HG02852 (cell line): ENCODE measurements around the gene NUDT3.
"Not testable (repeated sequence)": the region's sequence is repeated elsewhere in the genome, so short reads cannot be mapped to it uniquely, and the experiment has no call there.

Experiments
- ATAC-seq: cut with Tn5 transposase; IDR thresholded peaks from one replicate; pipeline ENCODE4 v1.9.1; 2021; ENCODE audit warnings: mild to moderate bottlenecking, moderate library complexity; ENCODE audit not compliant: unreplicated experiment

Gene NUDT3

GRCh38 chr6:34346175-34347119 is 46.0 kb downstream of the NUDT3 start:
- no peak for ATAC-seq

GRCh38 chr6:34343806-34344205 is 48.7 kb downstream of the NUDT3 start:
- no peak for ATAC-seq

- ATAC-seq, result no peak
Observed at GRCh38 chr6:34342247-34342646, 50.2 kb downstream of the NUDT3 start.

GRCh38 chr6:34341481-34341971 is 50.9 kb downstream of the NUDT3 start:
- no peak for ATAC-seq

GRCh38 chr6:34340906-34341480 is 51.5 kb downstream of the NUDT3 start:
- no peak for ATAC-seq

- no peak for ATAC-seq
Observed at GRCh38 chr6:34340394-34340793, 52.1 kb downstream of the NUDT3 start.

- ATAC-seq, result no peak
Observed at GRCh38 chr6:34339971-34340370, 52.5 kb downstream of the NUDT3 start.

GRCh38 chr6:34339432-34339831 is 53.0 kb downstream of the NUDT3 start:
- ATAC-seq, result no peak

GRCh38 chr6:34338811-34339210 is 53.7 kb downstream of the NUDT3 start:
- ATAC-seq, result no peak

GRCh38 chr6:34338377-34338776 is 54.1 kb downstream of the NUDT3 start:
- ATAC-seq, result no peak

- ATAC-seq, result no peak
Observed at GRCh38 chr6:34334796-34335416, 57.6 kb downstream of the NUDT3 start.

- ATAC-seq, result no peak
Observed at GRCh38 chr6:34333858-34334257, 58.6 kb downstream of the NUDT3 start.

GRCh38 chr6:34332251-34333198 is 59.9 kb downstream of the NUDT3 start:
- ATAC-seq, result no peak

- no peak for ATAC-seq
Observed at GRCh38 chr6:34331371-34332050, 61.0 kb downstream of the NUDT3 start.

GRCh38 chr6:34329814-34330213 is 62.7 kb downstream of the NUDT3 start:
- ATAC-seq, result not testable (repeated sequence)

- ATAC-seq, result no peak
Observed at GRCh38 chr6:34328969-34329368, 63.5 kb downstream of the NUDT3 start.

- ATAC-seq, result not testable (repeated sequence)
Observed at GRCh38 chr6:34327313-34328205, 64.9 kb downstream of the NUDT3 start.

- ATAC-seq, result no peak
Observed at GRCh38 chr6:34325633-34326032, 66.8 kb downstream of the NUDT3 start.
